SK-N-SH (cell line): ENCODE data around the gene INTS6. TPM values are rescaled to one million over a fixed set of nuclear protein-coding genes. Genes with fewer than 3 reads are reported as not detected.

Experiments used
- CTCF ChIA-PET: fragments of 300-600, 350-600 bp; formaldehyde crosslinking; extraction: SDS; loops from one replicate; lab custom pipeline; 2021; lab: Yijun Ruan, JAX
- POLR2A ChIA-PET: fragments of 350-600 bp; sonication (Branson Sonifier 250); formaldehyde crosslinking; extraction: SDS; loops from one replicate; lab custom pipeline; 2020; ENCODE audit warnings: antibody characterized with exemption, inconsistent platforms; lab: Yijun Ruan, JAX
- DNase-seq: peaks from one replicate; pipeline ENCODE4 v3.0.0; 2012
- H2AFZ ChIP-seq: fragments of 200-600 bp; sonication (generic); 2 replicates; pipeline ENCODE4 v1.8.1; 2016; ENCODE audit warnings: antibody characterized with exemption, mild to moderate bottlenecking, low read depth
- H3F3A ChIP-seq: fragments of 200-600 bp; sonication (generic); replicated peaks from 2 replicates; pipeline ENCODE3; 2016; ENCODE audit warnings: antibody characterized with exemption, mild to moderate bottlenecking; ENCODE audit not compliant: insufficient read depth
- H3K27ac ChIP-seq, 2 experiments: fragments of 200-500 bp in 1 of 2; fragments of 200-600 bp in 1 of 2; sonication (Bioruptor generic) in 1 of 2; sonication (generic), shearing (Covaris generic) in 1 of 2; 2 replicates each; pipeline versions ENCODE4 v1.5.1 to v1.6.1; 2014 to 2016; ENCODE audit warnings: low read depth in 2 of 2, inconsistent platforms in 1 of 2, low read length in 1 of 2, mild to moderate bottlenecking in 1 of 2, mixed read lengths in 1 of 2
- H3K27me3 ChIP-seq: fragments of 200-600 bp; sonication (generic), shearing (Covaris generic); 2 replicates; pipeline ENCODE4 v1.6.1; 2016; ENCODE audit warnings: mixed run types; ENCODE audit not compliant: insufficient read depth
- H3K36me3 ChIP-seq, 2 experiments: fragments of 200-500 bp in 1 of 2; fragments of 200-600 bp in 1 of 2; sonication (Bioruptor generic) in 1 of 2; sonication (generic) in 1 of 2; replicated peaks in 1 of 2; 2 replicates each; pipeline versions ENCODE3 to v1.5.1; 2014 to 2016; ENCODE audit warnings: low read length in 1 of 2, mild to moderate bottlenecking in 1 of 2; ENCODE audit not compliant: insufficient read depth in 2 of 2, control insufficient read depth in 1 of 2
- H3K4me1 ChIP-seq, 2 experiments: fragments of 200-500 bp in 1 of 2; fragments of 200-600 bp in 1 of 2; sonication (Bioruptor generic) in 1 of 2; sonication (generic), shearing (Covaris generic) in 1 of 2; 2 replicates each; pipeline versions ENCODE4 v1.5.1 to v1.6.1; 2014 to 2016; ENCODE audit warnings: low read depth in 1 of 2, low read length in 1 of 2, mixed run types in 1 of 2; ENCODE audit not compliant: insufficient read depth in 2 of 2, control insufficient read depth in 1 of 2
- H3K4me2 ChIP-seq: fragments of 200-600 bp; sonication (generic), shearing (Covaris generic); 2 replicates; pipeline ENCODE4 v1.6.1; 2017; ENCODE audit warnings: mixed run types
- H3K4me3 ChIP-seq, 2 experiments: fragments of 200-500 bp in 1 of 2; fragments of 200-600 bp in 1 of 2; sonication (Bioruptor generic) in 1 of 2; sonication (generic), shearing (Covaris generic) in 1 of 2; 2 replicates each; pipeline versions ENCODE4 v1.5.1 to v1.8.1; 2014 to 2016; ENCODE audit warnings: low read depth in 2 of 2, inconsistent platforms in 1 of 2, low read length in 1 of 2, mild to moderate bottlenecking in 1 of 2, mixed read lengths in 1 of 2, moderate library complexity in 1 of 2
- H3K79me2 ChIP-seq: fragments of 200-600 bp; sonication (generic); 2 replicates; pipeline ENCODE4 v1.8.1; 2017; ENCODE audit warnings: mild to moderate bottlenecking; ENCODE audit not compliant: insufficient read depth
- H3K9ac ChIP-seq: fragments of 200-600 bp; sonication (generic); 2 replicates; pipeline ENCODE4 v1.6.1; 2017; ENCODE audit warnings: mixed run types
- H3K9me2 ChIP-seq: fragments of 200-600 bp; sonication (generic); 2 replicates; pipeline ENCODE4 v1.6.1; 2017; ENCODE audit warnings: mixed run types
- H3K9me3 ChIP-seq: fragments of 200-600 bp; sonication (generic); 2 replicates; pipeline ENCODE4 v1.6.1; 2017; ENCODE audit warnings: mixed run types, mild to moderate bottlenecking, moderate library complexity
- H4K20me1 ChIP-seq: fragments of 200-600 bp; sonication (generic); 2 replicates; pipeline ENCODE4 v1.6.1; 2017; ENCODE audit warnings: mild to moderate bottlenecking, mixed run types; ENCODE audit not compliant: insufficient read depth
- ELF1 ChIP-seq: IDR thresholded peaks from 2 replicates; pipeline ENCODE4 v1.4.0; 2012
- EP300 ChIP-seq, 2 experiments: IDR thresholded peaks; 2 replicates each; pipeline versions ENCODE4 v1.4.0 to v1.6.1; 2012; ENCODE audit warnings: borderline replicate concordance in 1 of 2, low read depth in 1 of 2, low read length in 1 of 2
- EZH2phosphoT487 ChIP-seq: fragments of 200-600 bp; sonication (generic); IDR thresholded peaks from 2 replicates; pipeline ENCODE4 v1.6.1; 2017; ENCODE audit warnings: low read depth, mixed run types, mild to moderate bottlenecking, antibody characterized with exemption, moderate library complexity, borderline replicate concordance
- FOSL2 ChIP-seq: IDR thresholded peaks from 2 replicates; pipeline ENCODE4 v1.4.0; 2012; ENCODE audit warnings: low read depth, mild to moderate bottlenecking, moderate library complexity, borderline replicate concordance
- FOXJ3 ChIP-seq: sonication (generic); formaldehyde crosslinking; IDR thresholded peaks from 2 replicates; pipeline ENCODE4 v1.5.1; 2020; ENCODE audit warnings: mild to moderate bottlenecking, missing genetic modification reagents
- FOXM1 ChIP-seq: IDR thresholded peaks from 2 replicates; pipeline ENCODE4 v1.4.0; 2012; ENCODE audit warnings: low read depth, mild to moderate bottlenecking
- POLR2AphosphoS5 ChIP-seq: IDR thresholded peaks from 2 replicates; pipeline ENCODE4 v1.6.1; 2012; ENCODE audit warnings: low read depth, low read length
- RAD21 ChIP-seq: IDR thresholded peaks from 2 replicates; pipeline ENCODE4 v1.6.1; 2012; ENCODE audit warnings: mild to moderate bottlenecking, low read length
- SIN3A ChIP-seq: IDR thresholded peaks from 2 replicates; pipeline ENCODE4 v1.6.1; 2012; ENCODE audit warnings: low read depth, mild to moderate bottlenecking, low read length, moderate library complexity, borderline replicate concordance
- TAF1 ChIP-seq: IDR thresholded peaks from 2 replicates; pipeline ENCODE4 v1.6.1; 2012; ENCODE audit warnings: low read depth, mild to moderate bottlenecking, low read length, moderate library complexity, borderline replicate concordance
- TCF12 ChIP-seq: IDR thresholded peaks from 2 replicates; pipeline ENCODE4 v1.4.0; 2012
- TEAD4 ChIP-seq: IDR thresholded peaks from 2 replicates; pipeline ENCODE4 v1.4.0; 2012; ENCODE audit warnings: mild to moderate bottlenecking, borderline replicate concordance; ENCODE audit not compliant: insufficient read depth
- WGBS: methylation state at CpG from one replicate; pipeline ENCODE4 v1.1.6; 2017; ENCODE audit warnings: low lambda C conversion rate; 5-methylcytosine and 5-hydroxymethylcytosine counted together
- polyA plus RNA-seq, 3 experiments: library from polyadenylated mRNA; depleted of rRNA; stranded (reverse); fragments of >200 nt; gene quantifications; 2 replicates each; pipeline ENCODE4 v1.2.3, GENCODE V29; 2012
- TF ChIP-seq, protein P1 (sequence below): IDR thresholded peaks from 2 replicates; pipeline ENCODE4 v1.6.1; 2012; ENCODE audit warnings: mild to moderate bottlenecking, low read depth, low read length, moderate library complexity
- TF ChIP-seq, protein P2 (sequence below): IDR thresholded peaks from 2 replicates; pipeline ENCODE4 v1.4.0; 2012; ENCODE audit warnings: low read depth, borderline replicate concordance
- TF ChIP-seq, protein P3 (sequence below): IDR thresholded peaks from 2 replicates; pipeline ENCODE4 v1.4.0; 2012; ENCODE audit warnings: low read depth
- TF ChIP-seq, protein P4 (sequence below): IDR thresholded peaks from 2 replicates; pipeline ENCODE4 v1.4.0; 2012; ENCODE audit warnings: low read depth, borderline replicate concordance

INTS6 gene
- polyA plus RNA-seq, 1 of the 3 experiments (the other 2 are of a cell fraction): 7.7 TPM

DNA sequence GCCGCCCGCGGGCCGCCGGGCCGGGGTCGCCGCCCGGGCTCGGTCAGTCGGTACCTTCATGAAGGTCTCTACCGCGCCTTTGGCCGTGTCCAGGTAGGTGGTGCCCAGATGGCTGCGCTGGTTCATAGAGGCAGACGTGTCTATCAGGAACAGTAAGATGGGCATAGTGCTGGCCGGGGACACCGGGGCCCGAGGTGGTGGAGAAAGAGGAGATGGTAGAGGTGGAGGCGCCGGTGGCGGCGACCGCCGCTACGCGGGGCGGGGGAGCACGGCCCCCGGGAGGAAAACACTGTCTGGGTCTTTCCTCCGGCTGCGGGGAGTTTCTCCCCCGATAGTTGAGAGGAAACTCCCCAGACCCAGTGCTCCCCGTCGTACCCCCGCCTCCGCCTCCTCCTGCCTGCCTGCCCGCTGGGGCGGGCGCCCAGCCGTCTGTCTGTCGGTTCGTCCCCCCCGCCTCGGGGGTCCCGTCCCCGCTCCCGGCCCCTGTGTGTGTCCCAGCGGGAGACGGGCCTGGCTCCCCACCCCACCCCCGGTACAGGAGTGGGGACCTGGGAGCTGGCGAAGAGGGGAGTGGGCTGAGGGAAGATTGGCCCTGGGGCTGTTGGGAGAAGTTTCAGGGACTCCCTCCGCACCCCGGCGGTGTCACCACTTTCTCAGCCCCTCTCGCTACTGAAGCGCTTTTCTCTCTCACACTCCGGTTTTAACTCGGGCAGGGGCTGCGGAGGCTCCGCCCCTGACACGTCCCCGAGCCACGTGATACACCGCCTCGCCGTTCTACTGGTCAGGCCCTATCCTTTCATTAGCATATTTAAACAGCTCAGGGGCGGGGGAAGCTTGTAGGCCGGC lies at the start of gene INTS6 (continued):
- TF ChIP-seq SIN3A (peak; percentile 82; the same call in 1 of the 2 replicates), POLR2AphosphoS5 (peak; percentile 99), RAD21 (peak; percentile 27; the same call in 1 of the 2 replicates), FOXM1 (no peak)
- TF ChIP-seq, protein P1, sequence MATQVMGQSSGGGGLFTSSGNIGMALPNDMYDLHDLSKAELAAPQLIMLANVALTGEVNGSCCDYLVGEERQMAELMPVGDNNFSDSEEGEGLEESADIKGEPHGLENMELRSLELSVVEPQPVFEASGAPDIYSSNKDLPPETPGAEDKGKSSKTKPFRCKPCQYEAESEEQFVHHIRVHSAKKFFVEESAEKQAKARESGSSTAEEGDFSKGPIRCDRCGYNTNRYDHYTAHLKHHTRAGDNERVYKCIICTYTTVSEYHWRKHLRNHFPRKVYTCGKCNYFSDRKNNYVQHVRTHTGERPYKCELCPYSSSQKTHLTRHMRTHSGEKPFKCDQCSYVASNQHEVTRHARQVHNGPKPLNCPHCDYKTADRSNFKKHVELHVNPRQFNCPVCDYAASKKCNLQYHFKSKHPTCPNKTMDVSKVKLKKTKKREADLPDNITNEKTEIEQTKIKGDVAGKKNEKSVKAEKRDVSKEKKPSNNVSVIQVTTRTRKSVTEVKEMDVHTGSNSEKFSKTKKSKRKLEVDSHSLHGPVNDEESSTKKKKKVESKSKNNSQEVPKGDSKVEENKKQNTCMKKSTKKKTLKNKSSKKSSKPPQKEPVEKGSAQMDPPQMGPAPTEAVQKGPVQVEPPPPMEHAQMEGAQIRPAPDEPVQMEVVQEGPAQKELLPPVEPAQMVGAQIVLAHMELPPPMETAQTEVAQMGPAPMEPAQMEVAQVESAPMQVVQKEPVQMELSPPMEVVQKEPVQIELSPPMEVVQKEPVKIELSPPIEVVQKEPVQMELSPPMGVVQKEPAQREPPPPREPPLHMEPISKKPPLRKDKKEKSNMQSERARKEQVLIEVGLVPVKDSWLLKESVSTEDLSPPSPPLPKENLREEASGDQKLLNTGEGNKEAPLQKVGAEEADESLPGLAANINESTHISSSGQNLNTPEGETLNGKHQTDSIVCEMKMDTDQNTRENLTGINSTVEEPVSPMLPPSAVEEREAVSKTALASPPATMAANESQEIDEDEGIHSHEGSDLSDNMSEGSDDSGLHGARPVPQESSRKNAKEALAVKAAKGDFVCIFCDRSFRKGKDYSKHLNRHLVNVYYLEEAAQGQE: peak; percentile 79
- TF ChIP-seq, all 33 proteins: peak for 12

DNA sequence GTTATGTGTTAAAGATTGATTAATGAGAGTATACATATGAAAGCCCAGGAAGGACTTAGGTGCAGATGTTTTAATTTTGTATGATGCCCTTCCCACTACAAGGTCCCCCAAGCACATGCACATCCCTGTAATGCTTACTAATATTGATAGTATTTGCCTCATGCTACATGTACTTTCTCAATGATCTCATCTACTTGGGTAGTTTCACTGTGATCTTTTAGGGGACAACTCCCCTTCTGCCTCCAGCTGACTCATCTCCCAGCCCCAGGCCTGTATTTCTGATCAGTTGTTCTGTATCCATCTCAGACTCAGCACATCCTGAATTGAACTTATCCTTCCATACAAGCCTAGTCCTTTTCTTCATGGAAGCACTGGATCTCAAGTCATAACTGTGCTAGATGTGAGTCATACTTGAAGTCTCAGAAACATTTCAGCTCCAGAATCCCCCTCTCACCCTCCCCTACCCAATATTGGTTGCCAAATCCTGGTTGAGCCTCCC lies 49.4 kb upstream of the INTS6 start:
- Histone ChIP-seq H3K36me3 (no peaks in the 10 kb centered on the region), H3K9me2 (no peaks in the 10 kb centered on the region), H3K4me2 (no peak overlapping the region), H3K79me2 (no peaks in the 10 kb centered on the region), H3K4me1 (peaks cover 0 to 11% of the 10 kb centered on the region in 2 experiments; a peak in 1 of 4 replicates), H3K27me3 (no peaks in the 10 kb centered on the region), H3F3A (peaks cover 5% of the 10 kb centered on the region), H3K9ac (no peak overlapping the region), H2AFZ (0 out of 2 replicates have a peak overlapping the region, but pooled peaks have one; percentile 17), H3K27ac (peak overlapping the region in 1 of 2 experiments; percentile 27; a peak in 2 of 4 replicates), H4K20me1 (no peaks in the 10 kb centered on the region), H3K9me3 (no peaks in the 10 kb centered on the region), H3K4me3 (no peak overlapping the region)
- CTCF ChIA-PET: no interaction called here
- DNase-seq: no peak
- TF ChIP-seq TEAD4: no peak
- peak; percentile 15; the same call in 1 of the 2 replicates for TF ChIP-seq FOSL2
- POLR2A ChIA-PET: no interaction called here

DNA sequence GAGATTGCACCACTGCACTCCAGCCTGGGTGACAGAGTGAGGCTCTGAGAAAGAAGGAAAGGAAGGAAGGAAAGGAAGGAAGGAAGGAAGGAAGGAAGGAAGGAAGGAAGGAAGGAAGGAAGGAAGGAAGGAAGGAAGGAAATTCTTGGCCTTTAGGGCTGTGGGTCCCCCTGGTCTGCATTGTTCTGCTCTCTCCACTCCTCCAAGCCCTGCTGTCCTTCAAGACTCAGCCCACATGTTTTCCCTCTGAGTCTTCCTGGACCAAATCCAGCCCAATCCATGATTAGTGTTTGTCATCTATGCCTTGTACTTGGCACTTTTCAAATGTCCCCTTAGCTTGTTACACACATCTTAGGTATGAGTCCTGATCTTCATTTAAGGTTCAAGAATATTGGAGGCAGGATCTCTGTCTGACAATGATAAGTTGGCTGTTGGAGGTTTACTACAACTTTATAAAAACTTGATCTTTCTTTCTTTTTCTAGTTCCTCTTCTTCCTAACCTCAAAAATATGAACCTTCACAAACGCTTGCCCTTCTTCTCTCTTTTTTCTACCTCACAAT lies 48.8 kb upstream of the INTS6 start:
- no peaks in the 10 kb centered on the region for H3K9me2 ChIP-seq
- no peak overlapping the region for H3K4me2 ChIP-seq
- no peak for DNase-seq
- H3F3A ChIP-seq: peaks cover 5% of the 10 kb centered on the region
- H3K36me3 ChIP-seq: no peaks in the 10 kb centered on the region
- 97% methylated on average over 1 of the region's 1 CpG for WGBS
- no peaks in the 10 kb centered on the region for H4K20me1 ChIP-seq
- POLR2A ChIA-PET: no interaction called here
- peaks cover 0 to 11% of the 10 kb centered on the region in 2 experiments; a peak in 1 of 4 replicates for H3K4me1 ChIP-seq
- no peak overlapping the region for H3K4me3 ChIP-seq
- H3K9me3 ChIP-seq: no peaks in the 10 kb centered on the region
- H3K27ac ChIP-seq: peak overlapping the region in 1 of 2 experiments; percentile 27; a peak in 2 of 4 replicates
- no peaks in the 10 kb centered on the region for H3K27me3 ChIP-seq
- CTCF ChIA-PET: interaction anchor here (0.6 kb wide), 1 partner anchor 948 kb away, joined by 3 read pairs; no protein-coding TSS in a partner anchor
- no peaks in the 10 kb centered on the region for H3K79me2 ChIP-seq
- H3K9ac ChIP-seq: no peak overlapping the region
- H2AFZ ChIP-seq: no peak overlapping the region
- TF ChIP-seq TAF1 (no peak), FOSL2 (peak; percentile 16; the same call in 1 of the 2 replicates), TEAD4 (no peak), ELF1 (no peak), TCF12 (no peak), RAD21 (no peak), FOXJ3 (CRISPR knock-in tag) (no peak), EZH2phosphoT487 (no peak), EP300 (IDR thresholded peaks at IDR 0.05; ENCODE audit: borderline replicate concordance in 1 of 2, low read depth in 1 of 2, low read length in 1 of 2) (no peak)
- TF ChIP-seq, protein P2, sequence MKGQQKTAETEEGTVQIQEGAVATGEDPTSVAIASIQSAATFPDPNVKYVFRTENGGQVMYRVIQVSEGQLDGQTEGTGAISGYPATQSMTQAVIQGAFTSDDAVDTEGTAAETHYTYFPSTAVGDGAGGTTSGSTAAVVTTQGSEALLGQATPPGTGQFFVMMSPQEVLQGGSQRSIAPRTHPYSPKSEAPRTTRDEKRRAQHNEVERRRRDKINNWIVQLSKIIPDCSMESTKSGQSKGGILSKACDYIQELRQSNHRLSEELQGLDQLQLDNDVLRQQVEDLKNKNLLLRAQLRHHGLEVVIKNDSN: no peak
- TF ChIP-seq, protein P3, sequence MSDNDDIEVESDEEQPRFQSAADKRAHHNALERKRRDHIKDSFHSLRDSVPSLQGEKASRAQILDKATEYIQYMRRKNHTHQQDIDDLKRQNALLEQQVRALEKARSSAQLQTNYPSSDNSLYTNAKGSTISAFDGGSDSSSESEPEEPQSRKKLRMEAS: no peak
- TF ChIP-seq, protein P4, sequence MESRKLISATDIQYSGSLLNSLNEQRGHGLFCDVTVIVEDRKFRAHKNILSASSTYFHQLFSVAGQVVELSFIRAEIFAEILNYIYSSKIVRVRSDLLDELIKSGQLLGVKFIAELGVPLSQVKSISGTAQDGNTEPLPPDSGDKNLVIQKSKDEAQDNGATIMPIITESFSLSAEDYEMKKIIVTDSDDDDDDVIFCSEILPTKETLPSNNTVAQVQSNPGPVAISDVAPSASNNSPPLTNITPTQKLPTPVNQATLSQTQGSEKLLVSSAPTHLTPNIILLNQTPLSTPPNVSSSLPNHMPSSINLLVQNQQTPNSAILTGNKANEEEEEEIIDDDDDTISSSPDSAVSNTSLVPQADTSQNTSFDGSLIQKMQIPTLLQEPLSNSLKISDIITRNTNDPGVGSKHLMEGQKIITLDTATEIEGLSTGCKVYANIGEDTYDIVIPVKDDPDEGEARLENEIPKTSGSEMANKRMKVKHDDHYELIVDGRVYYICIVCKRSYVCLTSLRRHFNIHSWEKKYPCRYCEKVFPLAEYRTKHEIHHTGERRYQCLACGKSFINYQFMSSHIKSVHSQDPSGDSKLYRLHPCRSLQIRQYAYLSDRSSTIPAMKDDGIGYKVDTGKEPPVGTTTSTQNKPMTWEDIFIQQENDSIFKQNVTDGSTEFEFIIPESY: no peak
